ENCODE results near the gene MEG3. TPM values are rescaled to one million over a fixed set of nuclear protein-coding genes. Genes with fewer than 3 reads are reported as not detected.

The MEG3 gene
- total and polyA plus RNA-seq, 2 donors from 2014 or later: 24.0 to 29.6 TPM

DNA sequence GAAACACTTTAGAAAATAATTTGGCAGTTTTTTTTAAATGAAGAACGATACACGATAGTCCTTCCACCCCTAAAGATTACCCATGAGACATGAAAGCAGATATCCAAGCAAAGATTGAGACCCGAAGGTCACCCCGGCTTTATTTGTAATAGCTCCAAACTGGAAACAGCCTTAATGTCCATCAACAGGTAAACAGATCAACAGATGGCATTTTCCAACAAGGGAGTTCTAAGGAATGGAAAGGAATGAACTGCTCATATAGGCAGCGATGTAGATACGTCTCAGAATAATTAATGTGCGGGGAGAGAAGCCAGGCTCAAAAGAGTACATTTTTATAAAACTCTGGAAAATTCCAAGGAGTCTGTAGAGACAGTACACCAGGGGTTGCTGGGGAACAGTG lies 23.7 kb upstream of the MEG3 start:
- Histone ChIP-seq H3K27ac (ENCODE audit: low read depth in 2 of 2, low read length in 2 of 2) (no peak overlapping the region), H3K9ac (ENCODE audit: low read length in 3 of 3) (no peak overlapping the region), H3K9me3 (ENCODE audit: control insufficient read depth in 2 of 3, insufficient read depth in 1 of 3, low read length in 3 of 3) (no peaks in the 10 kb centered on the region), H3K4me3 (ENCODE audit: low read length in 3 of 3) (no peak overlapping the region), H3K27me3 (ENCODE audit: control insufficient read depth, insufficient read depth, low read length) (no peaks in the 10 kb centered on the region), H3K36me3 (ENCODE audit: control insufficient read depth in 2 of 3, insufficient read depth in 3 of 3, low read length in 3 of 3) (no peaks in the 10 kb centered on the region), H3K4me1 (ENCODE audit: control insufficient read depth in 2 of 3, insufficient read depth in 2 of 3, low read depth in 1 of 3, low read length in 3 of 3) (no peaks in the 10 kb centered on the region)
- FAIRE-seq: no peak
- DNase-seq: no peak
- TF ChIP-seq, protein P1, sequence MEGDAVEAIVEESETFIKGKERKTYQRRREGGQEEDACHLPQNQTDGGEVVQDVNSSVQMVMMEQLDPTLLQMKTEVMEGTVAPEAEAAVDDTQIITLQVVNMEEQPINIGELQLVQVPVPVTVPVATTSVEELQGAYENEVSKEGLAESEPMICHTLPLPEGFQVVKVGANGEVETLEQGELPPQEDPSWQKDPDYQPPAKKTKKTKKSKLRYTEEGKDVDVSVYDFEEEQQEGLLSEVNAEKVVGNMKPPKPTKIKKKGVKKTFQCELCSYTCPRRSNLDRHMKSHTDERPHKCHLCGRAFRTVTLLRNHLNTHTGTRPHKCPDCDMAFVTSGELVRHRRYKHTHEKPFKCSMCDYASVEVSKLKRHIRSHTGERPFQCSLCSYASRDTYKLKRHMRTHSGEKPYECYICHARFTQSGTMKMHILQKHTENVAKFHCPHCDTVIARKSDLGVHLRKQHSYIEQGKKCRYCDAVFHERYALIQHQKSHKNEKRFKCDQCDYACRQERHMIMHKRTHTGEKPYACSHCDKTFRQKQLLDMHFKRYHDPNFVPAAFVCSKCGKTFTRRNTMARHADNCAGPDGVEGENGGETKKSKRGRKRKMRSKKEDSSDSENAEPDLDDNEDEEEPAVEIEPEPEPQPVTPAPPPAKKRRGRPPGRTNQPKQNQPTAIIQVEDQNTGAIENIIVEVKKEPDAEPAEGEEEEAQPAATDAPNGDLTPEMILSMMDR (IDR thresholded peaks at IDR 0.05; ENCODE audit: borderline replicate concordance, extremely low read depth, insufficient read depth): no peak
- intact Hi-C loops (cut with DNase I): no loop called here

DNA sequence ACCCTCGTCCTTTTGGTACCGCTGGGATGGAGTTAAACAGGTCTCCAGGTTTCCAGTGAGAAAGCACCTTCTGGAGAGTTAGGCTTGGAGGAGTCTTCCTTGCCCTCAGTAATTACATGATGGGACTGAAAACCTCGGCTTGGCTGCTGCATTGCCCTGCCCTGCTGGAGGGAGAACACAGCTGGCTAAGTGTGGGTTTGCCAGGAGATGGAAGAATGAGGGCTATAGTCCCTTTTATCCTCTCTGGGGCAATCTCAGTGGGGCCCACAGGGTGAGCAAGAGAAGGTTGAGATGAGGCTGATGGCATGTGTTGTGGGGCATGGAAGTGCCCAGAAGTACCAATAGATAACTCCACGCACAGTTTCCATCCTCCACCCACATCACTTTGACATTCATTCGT lies 23.2 kb upstream of the MEG3 start:
- FAIRE-seq (no peak), DNase-seq (no peak)
- TF ChIP-seq, protein P1 (IDR thresholded peaks at IDR 0.05; ENCODE audit: borderline replicate concordance, extremely low read depth, insufficient read depth): no peak
- Histone ChIP-seq H3K27ac (ENCODE audit: low read depth in 2 of 2, low read length in 2 of 2) (no peak overlapping the region), H3K9me3 (ENCODE audit: control insufficient read depth in 2 of 3, insufficient read depth in 1 of 3, low read length in 3 of 3) (no peaks in the 10 kb centered on the region), H3K36me3 (ENCODE audit: control insufficient read depth in 2 of 3, insufficient read depth in 3 of 3, low read length in 3 of 3) (no peaks in the 10 kb centered on the region), H3K27me3 (ENCODE audit: control insufficient read depth, insufficient read depth, low read length) (no peaks in the 10 kb centered on the region), H3K9ac (ENCODE audit: low read length in 3 of 3) (no peak overlapping the region), H3K4me1 (ENCODE audit: control insufficient read depth in 2 of 3, insufficient read depth in 2 of 3, low read depth in 1 of 3, low read length in 3 of 3) (no peaks in the 10 kb centered on the region), H3K4me3 (ENCODE audit: low read length in 3 of 3) (no peak overlapping the region)
- intact Hi-C loops (cut with DNase I): no loop called here

DNA sequence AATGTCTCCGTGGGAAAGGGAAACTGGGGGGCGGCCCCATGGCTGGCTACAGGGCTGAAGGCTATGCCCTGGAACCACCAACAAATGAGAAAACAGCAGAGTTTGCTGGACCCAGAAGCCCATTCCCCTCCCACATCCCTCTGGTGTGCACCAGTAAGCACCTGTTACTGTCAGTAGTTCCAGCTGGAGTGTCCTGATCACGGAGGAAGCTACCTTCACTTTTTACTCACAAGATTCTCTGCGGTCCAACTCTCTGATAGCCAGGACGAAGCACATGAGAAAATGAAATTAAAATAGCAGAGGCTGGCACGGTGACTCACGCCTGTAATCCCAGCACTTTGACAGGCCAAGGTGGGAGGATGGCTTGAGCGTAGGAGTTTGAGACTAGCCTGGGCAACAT lies 22.7 kb upstream of the MEG3 start:
- TF ChIP-seq, protein P1 (IDR thresholded peaks at IDR 0.05; ENCODE audit: borderline replicate concordance, extremely low read depth, insufficient read depth): no peak
- intact Hi-C loops (cut with DNase I): no loop called here
- FAIRE-seq: no peak

DNA sequence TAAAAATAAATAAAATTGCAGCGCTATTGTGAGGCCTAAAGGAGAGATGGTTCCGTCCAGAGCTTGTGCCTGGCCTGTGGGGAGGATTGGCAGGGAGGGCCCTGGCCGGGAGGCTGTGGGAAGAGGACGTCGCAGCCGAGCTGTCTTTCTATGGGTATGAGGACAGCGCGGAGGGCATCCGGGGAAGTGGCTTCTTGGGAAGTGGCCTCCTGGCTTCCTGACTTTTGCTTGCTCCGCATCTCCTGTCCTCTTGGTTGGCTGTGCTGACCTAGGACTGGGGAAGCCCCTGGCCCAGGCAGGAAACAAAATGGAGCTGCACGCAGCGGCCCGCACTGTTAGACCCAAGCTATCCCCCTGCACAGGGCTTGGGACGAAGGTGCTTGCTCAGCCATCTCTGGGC lies 22.2 kb upstream of the MEG3 start:
- TF ChIP-seq, protein P1 (IDR thresholded peaks at IDR 0.05; ENCODE audit: borderline replicate concordance, extremely low read depth, insufficient read depth): no peak

More for the DNA sequence above, 22.7 kb upstream of the MEG3 start:
- no peaks in the 10 kb centered on the region for H3K27me3 ChIP-seq (ENCODE audit: control insufficient read depth, insufficient read depth, low read length)
- H3K36me3 ChIP-seq (ENCODE audit: control insufficient read depth in 2 of 3, insufficient read depth in 3 of 3, low read length in 3 of 3): no peaks in the 10 kb centered on the region
- peak in 2 of 5 donors; percentile 20 to 34 for DNase-seq
- H3K27ac ChIP-seq (ENCODE audit: low read depth in 2 of 2, low read length in 2 of 2): no peak overlapping the region
- H3K4me1 ChIP-seq (ENCODE audit: control insufficient read depth in 2 of 3, insufficient read depth in 2 of 3, low read depth in 1 of 3, low read length in 3 of 3): no peaks in the 10 kb centered on the region
- H3K4me3 ChIP-seq (ENCODE audit: low read length in 3 of 3): no peak overlapping the region
- H3K9me3 ChIP-seq (ENCODE audit: control insufficient read depth in 2 of 3, insufficient read depth in 1 of 3, low read length in 3 of 3): peaks cover 0 to 3% (median 2%) of the 10 kb centered on the region in 3 donors
- no peak overlapping the region for H3K9ac ChIP-seq (ENCODE audit: low read length in 3 of 3)

More for the DNA sequence above, 22.2 kb upstream of the MEG3 start:
- DNase-seq (peak in 1 of 5 donors; percentile 57), FAIRE-seq (no peak)
- Histone ChIP-seq H3K9ac (ENCODE audit: low read length in 3 of 3) (no peak overlapping the region), H3K27me3 (ENCODE audit: control insufficient read depth, insufficient read depth, low read length) (no peaks in the 10 kb centered on the region), H3K27ac (ENCODE audit: low read depth in 2 of 2, low read length in 2 of 2) (no peak overlapping the region), H3K4me1 (ENCODE audit: control insufficient read depth in 2 of 3, insufficient read depth in 2 of 3, low read depth in 1 of 3, low read length in 3 of 3) (no peaks in the 10 kb centered on the region), H3K36me3 (ENCODE audit: control insufficient read depth in 2 of 3, insufficient read depth in 3 of 3, low read length in 3 of 3) (no peaks in the 10 kb centered on the region), H3K4me3 (ENCODE audit: low read length in 3 of 3) (no peak overlapping the region), H3K9me3 (ENCODE audit: control insufficient read depth in 2 of 3, insufficient read depth in 1 of 3, low read length in 3 of 3) (peaks cover 0 to 7% (median 2%) of the 10 kb centered on the region in 3 donors)
- intact Hi-C loops (cut with DNase I): no loop called here

All from kidney (tissue), 14 donors.